ENCODE data around the gene PRMT7. TPM values are rescaled to one million over a fixed set of nuclear protein-coding genes. Genes with fewer than 3 reads are reported as not detected.

PRMT7 gene
- total RNA-seq, 1 donor from 2014 or later, result 71.9 TPM

DNA sequence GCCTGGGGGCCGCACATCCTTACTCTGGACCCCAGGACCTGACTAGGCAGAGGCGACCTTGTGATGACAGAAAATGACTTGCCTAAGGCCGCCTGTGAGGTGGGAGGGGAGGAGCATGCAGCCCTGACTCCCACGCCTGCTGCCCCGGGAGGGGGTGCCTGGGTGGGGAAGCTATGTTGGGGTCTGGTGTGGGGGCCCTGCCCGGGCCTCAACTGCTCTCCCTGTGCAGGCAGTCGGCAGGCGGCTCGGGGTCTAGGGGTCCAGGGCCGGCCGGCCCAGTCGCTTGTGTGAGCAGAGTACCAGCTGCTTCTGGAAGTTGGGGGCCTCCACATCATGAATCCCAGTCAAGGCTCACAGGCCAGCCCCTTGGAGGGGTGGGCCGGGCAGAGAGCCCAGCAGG, 48.1 kb downstream of the PRMT7 start:
- H3K9me3 Mint-ChIP-seq, result no peaks in the 10 kb centered on the region
- no peak for DNase-seq (ENCODE audit: low read depth, low spot score)
- H3K4me1 Mint-ChIP-seq, result peaks cover 2% of the 10 kb centered on the region
- no peak overlapping the region for H3K27ac Mint-ChIP-seq (ENCODE audit: unreplicated experiment)
- H3K27me3 Mint-ChIP-seq (ENCODE audit: low read depth), result no peaks in the 10 kb centered on the region
- no peaks in the 10 kb centered on the region for H3K36me3 Mint-ChIP-seq (ENCODE audit: low read depth)
- TF ChIP-seq, protein P1, sequence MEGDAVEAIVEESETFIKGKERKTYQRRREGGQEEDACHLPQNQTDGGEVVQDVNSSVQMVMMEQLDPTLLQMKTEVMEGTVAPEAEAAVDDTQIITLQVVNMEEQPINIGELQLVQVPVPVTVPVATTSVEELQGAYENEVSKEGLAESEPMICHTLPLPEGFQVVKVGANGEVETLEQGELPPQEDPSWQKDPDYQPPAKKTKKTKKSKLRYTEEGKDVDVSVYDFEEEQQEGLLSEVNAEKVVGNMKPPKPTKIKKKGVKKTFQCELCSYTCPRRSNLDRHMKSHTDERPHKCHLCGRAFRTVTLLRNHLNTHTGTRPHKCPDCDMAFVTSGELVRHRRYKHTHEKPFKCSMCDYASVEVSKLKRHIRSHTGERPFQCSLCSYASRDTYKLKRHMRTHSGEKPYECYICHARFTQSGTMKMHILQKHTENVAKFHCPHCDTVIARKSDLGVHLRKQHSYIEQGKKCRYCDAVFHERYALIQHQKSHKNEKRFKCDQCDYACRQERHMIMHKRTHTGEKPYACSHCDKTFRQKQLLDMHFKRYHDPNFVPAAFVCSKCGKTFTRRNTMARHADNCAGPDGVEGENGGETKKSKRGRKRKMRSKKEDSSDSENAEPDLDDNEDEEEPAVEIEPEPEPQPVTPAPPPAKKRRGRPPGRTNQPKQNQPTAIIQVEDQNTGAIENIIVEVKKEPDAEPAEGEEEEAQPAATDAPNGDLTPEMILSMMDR (conservative IDR thresholded peaks at IDR 0.05), result no peak
- H3K4me3 Mint-ChIP-seq, result no peak overlapping the region

- DNase-seq (ENCODE audit: low read depth, low spot score), result no peak
- Mint-ChIP-seq H3K4me1 (peaks cover 8% of the 10 kb centered on the region), H3K36me3 (ENCODE audit: low read depth) (no peaks in the 10 kb centered on the region), H3K27ac (ENCODE audit: unreplicated experiment) (no peak overlapping the region), H3K4me3 (no peak overlapping the region), H3K27me3 (ENCODE audit: low read depth) (no peaks in the 10 kb centered on the region), H3K9me3 (no peaks in the 10 kb centered on the region)
- TF ChIP-seq, protein P1 (conservative IDR thresholded peaks at IDR 0.05), result no peak
These were observed 48.8 kb downstream of the PRMT7 start for GRCh38 chr16:68359398-68360191.

GRCh38 chr16:68360547-68360946, 49.7 kb downstream of the PRMT7 start:
- peak overlapping the region; percentile 87 for H3K27ac Mint-ChIP-seq (ENCODE audit: unreplicated experiment)
- H3K4me3 Mint-ChIP-seq, result no peak overlapping the region
- H3K9me3 Mint-ChIP-seq, result no peaks in the 10 kb centered on the region
- peaks cover 8% of the 10 kb centered on the region for H3K4me1 Mint-ChIP-seq
- no peaks in the 10 kb centered on the region for H3K36me3 Mint-ChIP-seq (ENCODE audit: low read depth)
- no peak for DNase-seq (ENCODE audit: low read depth, low spot score)
- TF ChIP-seq, protein P1 (conservative IDR thresholded peaks at IDR 0.05), result no peak
- H3K27me3 Mint-ChIP-seq (ENCODE audit: low read depth), result no peaks in the 10 kb centered on the region

DNA sequence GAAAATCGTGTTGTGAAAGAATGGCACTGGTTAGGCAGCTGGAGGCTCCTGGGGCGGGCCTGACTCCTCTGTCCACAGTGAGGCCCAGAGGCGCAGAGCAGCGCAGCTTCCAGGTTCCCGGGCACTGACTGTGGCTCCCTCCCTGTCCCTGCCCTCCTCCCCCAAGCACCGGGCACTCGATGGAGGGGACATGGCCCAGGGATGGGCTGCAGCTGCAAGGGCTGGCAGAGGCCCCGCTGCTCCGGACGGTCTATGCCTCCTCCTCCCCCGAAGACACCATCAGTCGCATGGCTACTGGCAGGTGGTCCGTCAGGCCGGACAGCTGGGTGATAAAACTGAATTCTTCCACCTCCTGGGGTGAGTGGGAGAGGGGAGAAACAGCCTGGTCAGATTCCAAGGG, 50.1 kb downstream of the PRMT7 start:
- no peaks in the 10 kb centered on the region for H3K9me3 Mint-ChIP-seq
- H3K27me3 Mint-ChIP-seq (ENCODE audit: low read depth), result no peaks in the 10 kb centered on the region
- no peak overlapping the region for H3K27ac Mint-ChIP-seq (ENCODE audit: unreplicated experiment)
- no peak overlapping the region for H3K4me3 Mint-ChIP-seq
- no peaks in the 10 kb centered on the region for H3K36me3 Mint-ChIP-seq (ENCODE audit: low read depth)
- DNase-seq (ENCODE audit: low read depth, low spot score), result no peak
- H3K4me1 Mint-ChIP-seq, result peaks cover 8% of the 10 kb centered on the region
- TF ChIP-seq, protein P1 (conservative IDR thresholded peaks at IDR 0.05), result no peak

- Mint-ChIP-seq H3K27me3 (ENCODE audit: low read depth) (no peaks in the 10 kb centered on the region), H3K4me1 (peaks cover 8% of the 10 kb centered on the region), H3K27ac (ENCODE audit: unreplicated experiment) (no peak overlapping the region), H3K9me3 (no peaks in the 10 kb centered on the region), H3K4me3 (no peak overlapping the region), H3K36me3 (ENCODE audit: low read depth) (no peaks in the 10 kb centered on the region)
- no peak for DNase-seq (ENCODE audit: low read depth, low spot score)
- TF ChIP-seq, protein P1 (conservative IDR thresholded peaks at IDR 0.05), result no peak
These were observed 50.7 kb downstream of the PRMT7 start for GRCh38 chr16:68361485-68361884.
